Measurements from ENCODE around the gene DHX35. TPM values are rescaled to one million over a fixed set of nuclear protein-coding genes. Genes with fewer than 3 reads are reported as not detected.

DHX35 gene
- total RNA-seq, 1 experiment from 2014 or later: 12.2 TPM

DNA sequence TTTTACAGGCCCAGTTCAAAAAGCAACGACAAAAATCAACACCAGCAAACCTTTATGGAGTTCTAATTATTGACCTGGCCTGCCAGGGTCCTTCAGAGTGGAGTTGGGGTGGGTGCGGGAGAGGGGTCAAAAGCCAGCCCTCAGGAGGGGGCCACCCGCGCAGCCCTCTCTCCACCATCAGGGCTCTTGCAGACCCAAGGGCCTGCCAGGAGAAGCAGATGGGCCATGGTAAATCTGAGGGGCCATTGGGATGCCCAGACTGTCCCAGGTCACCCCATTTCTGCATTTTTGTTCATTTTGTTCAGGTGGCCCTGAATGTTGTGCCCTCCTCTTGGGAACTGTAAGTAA, 88.4 kb downstream of the DHX35 start:
- DNase-seq (ENCODE audit: low read depth, low spot score) (no peak), ATAC-seq (no peak)
- no peaks in the 10 kb centered on the region for H3K9me3 ChIP-seq (ENCODE audit: control insufficient read depth, insufficient read depth, low read depth, low read length)
- H3K27ac ChIP-seq (ENCODE audit: low read length): no peak overlapping the region
- H3K4me1 ChIP-seq (ENCODE audit: control insufficient read depth, insufficient read depth, low read length): peaks cover 5% of the 10 kb centered on the region; the same call in 1 of the 2 replicates
- in situ Hi-C loops (cut with HindIII; ENCODE audit: low pct_unique_long_range_greater_than_20kb, low sequenced_read_pairs): no loop called here
- intact Hi-C loops (cut with micrococcal nuclease; ENCODE audit: unreplicated experiment): loop anchor here (1.0 kb wide), 1 partner anchor 31 kb away; no protein-coding TSS in a partner anchor
- H3K36me3 ChIP-seq (ENCODE audit: control insufficient read depth, insufficient read depth, low read length): no peaks in the 10 kb centered on the region
- ChIA-PET POLR2A (interaction anchor here (0.6 kb wide), 1 partner anchor 260 kb away, joined by 3 read pairs; no protein-coding TSS in a partner anchor), CTCF (interaction anchor here (0.6 to 2.3 kb wide), 3 partner anchors 9 to 345 kb away, joined by 3 to 19 read pairs (median 5); no protein-coding TSS in a partner anchor)
- no TSS peak for BruUV-seq (replicated peaks)
- H3K27me3 ChIP-seq (ENCODE audit: control insufficient read depth, insufficient read depth, low read length): peaks cover 8% of the 10 kb centered on the region
- peak overlapping the region; percentile 63 to 87 for H3K4me3 ChIP-seq (ENCODE audit: low read depth in 2 of 2, low read length in 2 of 2)
- no peak for TF ChIP-seq SIN3A (IDR thresholded peaks at IDR 0.05; ENCODE audit: borderline replicate concordance, insufficient read depth, low read depth, low read length)
- TF ChIP-seq TCF7L2 (IDR thresholded peaks at IDR 0.05; ENCODE audit: low read depth, low read length): no peak
- TF ChIP-seq, protein P1, sequence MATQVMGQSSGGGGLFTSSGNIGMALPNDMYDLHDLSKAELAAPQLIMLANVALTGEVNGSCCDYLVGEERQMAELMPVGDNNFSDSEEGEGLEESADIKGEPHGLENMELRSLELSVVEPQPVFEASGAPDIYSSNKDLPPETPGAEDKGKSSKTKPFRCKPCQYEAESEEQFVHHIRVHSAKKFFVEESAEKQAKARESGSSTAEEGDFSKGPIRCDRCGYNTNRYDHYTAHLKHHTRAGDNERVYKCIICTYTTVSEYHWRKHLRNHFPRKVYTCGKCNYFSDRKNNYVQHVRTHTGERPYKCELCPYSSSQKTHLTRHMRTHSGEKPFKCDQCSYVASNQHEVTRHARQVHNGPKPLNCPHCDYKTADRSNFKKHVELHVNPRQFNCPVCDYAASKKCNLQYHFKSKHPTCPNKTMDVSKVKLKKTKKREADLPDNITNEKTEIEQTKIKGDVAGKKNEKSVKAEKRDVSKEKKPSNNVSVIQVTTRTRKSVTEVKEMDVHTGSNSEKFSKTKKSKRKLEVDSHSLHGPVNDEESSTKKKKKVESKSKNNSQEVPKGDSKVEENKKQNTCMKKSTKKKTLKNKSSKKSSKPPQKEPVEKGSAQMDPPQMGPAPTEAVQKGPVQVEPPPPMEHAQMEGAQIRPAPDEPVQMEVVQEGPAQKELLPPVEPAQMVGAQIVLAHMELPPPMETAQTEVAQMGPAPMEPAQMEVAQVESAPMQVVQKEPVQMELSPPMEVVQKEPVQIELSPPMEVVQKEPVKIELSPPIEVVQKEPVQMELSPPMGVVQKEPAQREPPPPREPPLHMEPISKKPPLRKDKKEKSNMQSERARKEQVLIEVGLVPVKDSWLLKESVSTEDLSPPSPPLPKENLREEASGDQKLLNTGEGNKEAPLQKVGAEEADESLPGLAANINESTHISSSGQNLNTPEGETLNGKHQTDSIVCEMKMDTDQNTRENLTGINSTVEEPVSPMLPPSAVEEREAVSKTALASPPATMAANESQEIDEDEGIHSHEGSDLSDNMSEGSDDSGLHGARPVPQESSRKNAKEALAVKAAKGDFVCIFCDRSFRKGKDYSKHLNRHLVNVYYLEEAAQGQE (IDR thresholded peaks at IDR 0.05; ENCODE audit: insufficient read depth in 1 of 2, low read depth in 2 of 2, low read length in 1 of 2): no peak
- no peak for TF ChIP-seq POLR2AphosphoS5 (IDR thresholded peaks at IDR 0.05; ENCODE audit: low read depth, low read length)
- TF ChIP-seq, protein P2, sequence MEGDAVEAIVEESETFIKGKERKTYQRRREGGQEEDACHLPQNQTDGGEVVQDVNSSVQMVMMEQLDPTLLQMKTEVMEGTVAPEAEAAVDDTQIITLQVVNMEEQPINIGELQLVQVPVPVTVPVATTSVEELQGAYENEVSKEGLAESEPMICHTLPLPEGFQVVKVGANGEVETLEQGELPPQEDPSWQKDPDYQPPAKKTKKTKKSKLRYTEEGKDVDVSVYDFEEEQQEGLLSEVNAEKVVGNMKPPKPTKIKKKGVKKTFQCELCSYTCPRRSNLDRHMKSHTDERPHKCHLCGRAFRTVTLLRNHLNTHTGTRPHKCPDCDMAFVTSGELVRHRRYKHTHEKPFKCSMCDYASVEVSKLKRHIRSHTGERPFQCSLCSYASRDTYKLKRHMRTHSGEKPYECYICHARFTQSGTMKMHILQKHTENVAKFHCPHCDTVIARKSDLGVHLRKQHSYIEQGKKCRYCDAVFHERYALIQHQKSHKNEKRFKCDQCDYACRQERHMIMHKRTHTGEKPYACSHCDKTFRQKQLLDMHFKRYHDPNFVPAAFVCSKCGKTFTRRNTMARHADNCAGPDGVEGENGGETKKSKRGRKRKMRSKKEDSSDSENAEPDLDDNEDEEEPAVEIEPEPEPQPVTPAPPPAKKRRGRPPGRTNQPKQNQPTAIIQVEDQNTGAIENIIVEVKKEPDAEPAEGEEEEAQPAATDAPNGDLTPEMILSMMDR (IDR thresholded peaks at IDR 0.05): no peak

DNA sequence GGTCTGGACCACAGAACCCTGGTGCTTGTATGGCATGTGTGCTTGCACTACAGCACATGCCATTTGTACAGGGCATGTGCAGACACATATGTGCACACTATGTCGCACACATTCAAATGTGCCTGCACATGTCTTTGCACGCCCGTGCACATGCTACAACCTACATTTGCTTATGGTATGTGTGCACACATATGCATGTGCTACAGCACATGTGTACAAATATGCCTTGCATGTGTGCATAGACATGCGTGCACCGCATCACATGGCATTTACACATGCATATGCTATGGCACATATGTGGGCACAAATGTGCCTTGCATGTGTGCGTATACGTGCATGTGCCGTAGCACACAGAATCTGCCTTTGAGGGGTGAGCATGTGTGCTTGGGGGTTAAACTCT, 90.5 kb downstream of the DHX35 start:
- in situ Hi-C loops (cut with HindIII; ENCODE audit: low pct_unique_long_range_greater_than_20kb, low sequenced_read_pairs): no loop called here
- Histone ChIP-seq H3K27me3 (ENCODE audit: control insufficient read depth, insufficient read depth, low read length) (peaks cover 8% of the 10 kb centered on the region), H3K9me3 (ENCODE audit: control insufficient read depth, insufficient read depth, low read depth, low read length) (no peaks in the 10 kb centered on the region), H3K4me3 (ENCODE audit: low read depth in 2 of 2, low read length in 2 of 2) (no peak overlapping the region), H3K27ac (ENCODE audit: low read length) (no peak overlapping the region), H3K36me3 (ENCODE audit: control insufficient read depth, insufficient read depth, low read length) (no peaks in the 10 kb centered on the region), H3K4me1 (ENCODE audit: control insufficient read depth, insufficient read depth, low read length) (peaks cover 5% of the 10 kb centered on the region; the same call in 1 of the 2 replicates)
- CTCF ChIA-PET: no interaction called here
- ATAC-seq: no peak
- TF ChIP-seq SIN3A (IDR thresholded peaks at IDR 0.05; ENCODE audit: borderline replicate concordance, insufficient read depth, low read depth, low read length) (no peak), TCF7L2 (IDR thresholded peaks at IDR 0.05; ENCODE audit: low read depth, low read length) (no peak), POLR2AphosphoS5 (IDR thresholded peaks at IDR 0.05; ENCODE audit: low read depth, low read length) (no peak)
- TF ChIP-seq, protein P1 (IDR thresholded peaks at IDR 0.05; ENCODE audit: insufficient read depth in 1 of 2, low read depth in 2 of 2, low read length in 1 of 2): no peak
- TF ChIP-seq, protein P2 (IDR thresholded peaks at IDR 0.05): no peak
- POLR2A ChIA-PET: no interaction called here
- no peak for DNase-seq (ENCODE audit: low read depth, low spot score)
- intact Hi-C loops (cut with micrococcal nuclease; ENCODE audit: unreplicated experiment): no loop called here
- BruUV-seq (replicated peaks): no TSS peak

Data from Panc1 (cell line).